NCI-H1105 treated with DMSO at 0.1 percent for 48 hours (cell line): ENCODE results near the gene BBS5.

ENCODE experiments used
- DNase-seq: peaks from one replicate; lab custom pipeline; 2025; lab: John Stamatoyannopoulos, UW

The BBS5 gene

GRCh38 chr2:169546756-169547155, 67.5 kb downstream of the BBS5 start:
- no peak for DNase-seq
